Activated T-helper 2 cell treated with anti-CD3 and anti-CD28 coated beads, Interferon-gamma antibody, Interleukin-2, Interleukin-4, amounts not matched to agents 10 μg/mL and 5 μg/mL and 100 μg/mL, durations not matched to agents 14 hours and 24 hours and 36 hours (primary cell): ENCODE results near the gene CXCR1. TPM values are rescaled to one million over a fixed set of nuclear protein-coding genes. Genes with fewer than 3 reads are reported as not detected.
A peak's percentile ranks its signal among the peaks of the same experiment; 100 is the strongest.

Source experiments
- DNase-seq: peaks from one replicate; pipeline ENCODE4 v3.0.0; 2021; ENCODE audit warnings: low spot score
- H3K27ac Mint-ChIP-seq: one replicate; pipeline ENCODE4 v1.8.0; 2021; ENCODE audit warnings: mixed read lengths
- H3K27me3 Mint-ChIP-seq: one replicate; pipeline ENCODE4 v1.8.0; 2021; ENCODE audit warnings: low read depth, mixed read lengths
- H3K36me3 Mint-ChIP-seq: one replicate; pipeline ENCODE4 v1.8.0; 2021; ENCODE audit warnings: low read depth, mixed read lengths
- H3K4me1 Mint-ChIP-seq: one replicate; pipeline ENCODE4 v1.8.0; 2021; ENCODE audit warnings: low read depth, mixed read lengths
- H3K4me3 Mint-ChIP-seq: one replicate; pipeline ENCODE4 v1.8.0; 2021; ENCODE audit warnings: low read depth, mild to moderate bottlenecking, moderate library complexity, mixed read lengths
- H3K9me3 Mint-ChIP-seq: one replicate; pipeline ENCODE4 v1.8.0; 2021; ENCODE audit warnings: mixed read lengths
- intact Hi-C: fragments of 100-400 bp; cut with micrococcal nuclease; formaldehyde crosslinking; loops from one replicate; pipeline ENCODE4 v1.15.1; 2023
- total RNA-seq: library from RNA; stranded (reverse); gene quantifications from 2 replicates; pipeline ENCODE4 v1.2.3, GENCODE V29; 2022

CXCR1 gene
- total RNA-seq, 1 donor from 2014 or later: not detected

GRCh38 chr2:218149848-218150440 lies 16.8 kb downstream of the CXCR1 start:
- intact Hi-C loops: no loop called here
- H3K9me3 Mint-ChIP-seq: no peaks in the 10 kb centered on the region
- no peaks in the 10 kb centered on the region for H3K4me1 Mint-ChIP-seq
- DNase-seq: no peak
- peaks cover 22% of the 10 kb centered on the region for H3K27me3 Mint-ChIP-seq
- no peaks in the 10 kb centered on the region for H3K36me3 Mint-ChIP-seq
- no peak overlapping the region for H3K4me3 Mint-ChIP-seq
- H3K27ac Mint-ChIP-seq: no peak overlapping the region

DNA sequence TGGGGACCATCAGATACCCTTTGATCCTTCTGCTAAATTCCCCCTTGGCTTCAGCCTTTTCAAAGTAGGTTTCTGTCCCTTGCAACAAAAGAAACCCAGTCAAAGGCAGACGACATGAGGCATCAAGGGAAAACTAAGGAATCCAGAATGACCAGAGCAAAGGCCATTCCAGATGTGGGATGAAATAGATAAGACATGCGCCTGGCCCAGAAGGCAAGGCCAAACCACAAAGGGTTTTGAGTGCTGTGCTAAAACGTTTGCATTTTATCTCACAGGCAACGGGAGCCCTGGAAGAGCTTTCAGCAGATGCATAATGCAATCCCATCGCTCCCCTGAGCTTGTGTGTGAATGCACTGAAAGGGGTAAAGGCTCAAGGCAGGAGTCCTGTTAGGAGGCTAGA lies 17.7 kb downstream of the CXCR1 start:
- peaks cover 22% of the 10 kb centered on the region for H3K27me3 Mint-ChIP-seq
- no peak overlapping the region for H3K27ac Mint-ChIP-seq
- H3K9me3 Mint-ChIP-seq: no peaks in the 10 kb centered on the region
- no peaks in the 10 kb centered on the region for H3K4me1 Mint-ChIP-seq
- no peak for DNase-seq
- H3K36me3 Mint-ChIP-seq: no peaks in the 10 kb centered on the region
- no peak overlapping the region for H3K4me3 Mint-ChIP-seq
- intact Hi-C loops: no loop called here

GRCh38 chr2:218146056-218146455 lies 20.7 kb downstream of the CXCR1 start:
- no peak overlapping the region for H3K27ac Mint-ChIP-seq

GRCh38 chr2:218145124-218145523 lies 21.6 kb downstream of the CXCR1 start:
- DNase-seq: no peak
- intact Hi-C loops: no loop called here
- Mint-ChIP-seq H3K4me1 (no peaks in the 10 kb centered on the region), H3K9me3 (no peaks in the 10 kb centered on the region), H3K4me3 (no peak overlapping the region), H3K27ac (no peak overlapping the region), H3K36me3 (no peaks in the 10 kb centered on the region), H3K27me3 (peaks cover 15% of the 10 kb centered on the region)

More at GRCh38 chr2:218146056-218146455, 20.7 kb downstream of the CXCR1 start:
- H3K27me3 Mint-ChIP-seq: peaks cover 15% of the 10 kb centered on the region
- no peak overlapping the region for H3K4me3 Mint-ChIP-seq
- H3K9me3 Mint-ChIP-seq: no peaks in the 10 kb centered on the region
- no peaks in the 10 kb centered on the region for H3K36me3 Mint-ChIP-seq
- H3K4me1 Mint-ChIP-seq: no peaks in the 10 kb centered on the region
- intact Hi-C loops: no loop called here
- no peak for DNase-seq

DNA sequence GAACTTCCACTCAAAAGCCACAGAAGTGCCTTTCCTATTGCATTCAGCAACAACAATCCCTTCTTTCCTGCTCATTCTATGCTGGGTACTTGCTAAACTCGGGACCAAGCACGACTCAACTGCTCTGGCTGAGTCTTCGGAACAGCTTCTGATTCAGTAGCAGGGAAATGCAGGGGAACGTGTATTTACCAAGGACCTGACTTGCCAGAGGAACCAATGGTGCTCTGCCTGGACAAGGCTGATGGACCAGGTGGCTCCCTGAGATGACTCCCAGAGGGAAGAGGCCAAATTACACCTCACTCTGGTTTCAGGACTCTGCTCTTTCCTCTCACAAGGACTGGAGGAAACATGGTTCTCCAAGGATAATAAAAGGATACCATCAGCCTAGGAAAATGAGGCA lies 28.7 kb downstream of the CXCR1 start:
- Mint-ChIP-seq H3K4me1 (no peaks in the 10 kb centered on the region), H3K27me3 (peaks cover 28% of the 10 kb centered on the region), H3K4me3 (no peak overlapping the region), H3K9me3 (no peaks in the 10 kb centered on the region), H3K36me3 (no peaks in the 10 kb centered on the region), H3K27ac (no peak overlapping the region)
- intact Hi-C loops: no loop called here
- no peak for DNase-seq

DNA sequence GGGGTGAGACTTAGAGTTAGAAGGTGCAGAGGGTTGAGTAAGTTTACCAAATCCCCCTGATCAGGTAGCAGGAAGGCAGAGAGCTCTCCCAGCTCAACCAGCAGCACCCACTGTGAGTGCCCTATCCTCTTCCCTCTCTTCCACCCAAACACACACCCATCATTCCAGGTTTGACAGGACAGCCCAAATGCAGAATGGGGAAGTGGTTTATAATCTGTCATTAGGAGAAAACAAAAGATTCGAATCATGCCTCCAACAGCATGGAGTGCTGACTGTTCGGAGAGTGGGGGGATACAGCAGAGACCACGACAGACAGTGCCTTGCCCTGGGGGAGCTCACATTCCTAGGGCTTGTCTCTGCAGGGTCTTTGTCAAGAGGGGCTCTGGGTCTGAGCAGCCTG lies 29.2 kb downstream of the CXCR1 start:
- no peaks in the 10 kb centered on the region for H3K36me3 Mint-ChIP-seq
- no peaks in the 10 kb centered on the region for H3K9me3 Mint-ChIP-seq
- DNase-seq: no peak
- H3K4me3 Mint-ChIP-seq: no peak overlapping the region
- H3K27me3 Mint-ChIP-seq: peaks cover 28% of the 10 kb centered on the region
- intact Hi-C loops: no loop called here
- H3K27ac Mint-ChIP-seq: no peak overlapping the region
- no peaks in the 10 kb centered on the region for H3K4me1 Mint-ChIP-seq

DNA sequence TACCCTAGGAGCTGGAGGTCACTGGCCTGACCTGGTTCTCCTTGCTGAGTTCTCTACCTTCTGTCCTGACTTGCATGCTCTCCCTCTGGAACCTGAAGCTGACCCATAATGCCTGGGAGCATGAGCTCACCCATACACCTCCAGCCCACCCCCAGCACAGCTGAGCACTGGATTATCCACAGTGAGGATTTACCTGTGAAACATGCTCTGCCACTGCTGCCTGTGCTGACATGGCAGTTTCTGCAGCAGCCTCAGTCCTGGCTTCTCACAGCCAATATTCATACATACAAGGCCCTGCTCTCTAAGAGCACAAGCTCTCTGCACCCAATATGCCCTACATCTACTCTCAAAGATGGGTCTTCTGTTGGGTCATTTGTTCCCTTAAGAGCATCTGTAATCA lies 35.9 kb downstream of the CXCR1 start:
- no peak for DNase-seq
- H3K27me3 Mint-ChIP-seq: peaks cover 11% of the 10 kb centered on the region
- peaks cover 3% of the 10 kb centered on the region for H3K4me1 Mint-ChIP-seq
- no peak overlapping the region for H3K27ac Mint-ChIP-seq
- H3K4me3 Mint-ChIP-seq: no peak overlapping the region
- intact Hi-C loops: no loop called here
- H3K9me3 Mint-ChIP-seq: no peaks in the 10 kb centered on the region
- no peaks in the 10 kb centered on the region for H3K36me3 Mint-ChIP-seq

GRCh38 chr2:218130377-218130776 lies 36.4 kb downstream of the CXCR1 start:
- intact Hi-C loops: no loop called here
- no peak overlapping the region for H3K27ac Mint-ChIP-seq
- no peak for DNase-seq
- H3K36me3 Mint-ChIP-seq: no peaks in the 10 kb centered on the region
- peaks cover 7% of the 10 kb centered on the region for H3K4me1 Mint-ChIP-seq
- H3K4me3 Mint-ChIP-seq: no peak overlapping the region
- H3K27me3 Mint-ChIP-seq: peaks cover 11% of the 10 kb centered on the region
- H3K9me3 Mint-ChIP-seq: no peaks in the 10 kb centered on the region

GRCh38 chr2:218129458-218130135 lies 37.2 kb downstream of the CXCR1 start:
- intact Hi-C loops: no loop called here

GRCh38 chr2:218128781-218129457 lies 37.8 kb downstream of the CXCR1 start:
- no peak overlapping the region for H3K4me3 Mint-ChIP-seq
- H3K27me3 Mint-ChIP-seq: peaks cover 11% of the 10 kb centered on the region
- H3K27ac Mint-ChIP-seq: no peak overlapping the region
- no peaks in the 10 kb centered on the region for H3K36me3 Mint-ChIP-seq
- peaks cover 8% of the 10 kb centered on the region for H3K4me1 Mint-ChIP-seq
- no peaks in the 10 kb centered on the region for H3K9me3 Mint-ChIP-seq
- intact Hi-C loops: no loop called here
- DNase-seq: no peak

More at GRCh38 chr2:218129458-218130135, 37.2 kb downstream of the CXCR1 start:
- no peak for DNase-seq
- Mint-ChIP-seq H3K27ac (no peak overlapping the region), H3K4me1 (peaks cover 8% of the 10 kb centered on the region), H3K27me3 (peaks cover 11% of the 10 kb centered on the region), H3K4me3 (no peak overlapping the region), H3K36me3 (no peaks in the 10 kb centered on the region), H3K9me3 (no peaks in the 10 kb centered on the region)

DNA sequence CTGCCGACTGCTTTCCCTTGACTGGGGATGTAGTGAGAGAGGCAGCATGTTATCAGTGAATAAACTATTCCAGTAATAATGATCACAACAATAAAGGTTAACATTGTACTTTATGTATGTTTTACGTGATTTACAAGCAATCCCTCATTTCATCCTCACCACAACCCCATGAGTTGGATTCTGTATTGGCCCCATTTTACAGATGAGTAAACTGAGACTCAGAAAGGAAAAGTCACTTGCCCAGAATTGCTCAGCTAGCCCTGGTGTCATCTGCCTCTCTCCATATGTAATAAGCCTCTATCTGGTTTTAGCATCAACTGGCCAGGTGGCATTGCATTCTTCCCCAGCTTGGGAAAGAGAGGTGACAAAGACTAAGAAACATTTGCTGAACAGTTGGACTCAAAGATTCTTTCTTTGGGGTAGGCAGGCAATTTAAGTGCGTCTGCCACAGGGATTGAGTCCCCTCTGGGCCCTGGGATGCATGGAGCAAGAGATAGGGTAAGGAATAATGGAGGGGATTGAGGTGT lies 38.8 kb downstream of the CXCR1 start:
- Mint-ChIP-seq H3K27ac (no peak overlapping the region), H3K27me3 (peaks cover 11% of the 10 kb centered on the region), H3K4me1 (peaks cover 8% of the 10 kb centered on the region), H3K4me3 (no peak overlapping the region), H3K9me3 (no peaks in the 10 kb centered on the region), H3K36me3 (no peaks in the 10 kb centered on the region)
- no peak for DNase-seq
- intact Hi-C loops: no loop called here

DNA sequence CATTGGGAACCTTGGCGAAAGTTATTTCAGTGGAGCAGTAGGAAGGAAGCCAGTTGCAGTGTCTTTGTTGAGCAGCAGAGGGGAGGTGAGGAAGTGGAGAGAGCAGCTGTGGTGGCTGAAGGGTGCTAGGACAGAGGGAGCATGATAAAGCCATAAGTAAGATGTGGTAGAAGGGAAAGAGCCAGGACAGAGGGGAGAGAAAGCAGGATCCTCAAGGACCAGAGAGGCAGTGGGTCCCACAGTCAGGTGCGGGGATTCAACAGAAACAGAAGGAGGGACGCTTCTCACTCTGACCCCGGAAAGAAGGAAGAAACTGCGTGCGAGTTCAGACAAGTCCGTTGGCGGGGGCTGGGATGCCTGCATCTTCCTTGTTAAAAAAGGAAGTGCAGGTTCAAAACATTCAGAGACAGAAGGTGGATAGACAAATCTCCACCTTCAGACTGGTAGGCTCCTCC lies 41.1 kb downstream of the CXCR1 start, which contains the start of gene CXCR2:
TSS of gene CXCR2 (plus strand) at position 403 of the 455 bp plus-strand sequence. CDS start 8,774 bp downstream, outside the sequence.
- intact Hi-C loops: no loop called here
- Mint-ChIP-seq H3K36me3 (no peaks in the 10 kb centered on the region), H3K9me3 (peaks cover 7% of the 10 kb centered on the region), H3K27me3 (peaks cover 22% of the 10 kb centered on the region), H3K27ac (peak within 1 kb of the TSS; percentile 10), H3K4me1 (peaks cover 8% of the 10 kb centered on the region), H3K4me3 (peak within 1 kb of the TSS; percentile 43)
- no peak for DNase-seq

GRCh38 chr2:218125095-218125494 lies 41.7 kb downstream of the CXCR1 start:
- peaks cover 7% of the 10 kb centered on the region for H3K9me3 Mint-ChIP-seq
- peaks cover 22% of the 10 kb centered on the region for H3K27me3 Mint-ChIP-seq
- H3K4me1 Mint-ChIP-seq: peaks cover 8% of the 10 kb centered on the region
- DNase-seq: no peak
- H3K4me3 Mint-ChIP-seq: no peak overlapping the region
- no peaks in the 10 kb centered on the region for H3K36me3 Mint-ChIP-seq
- H3K27ac Mint-ChIP-seq: no peak overlapping the region
- intact Hi-C loops: no loop called here
